Lower leg skin (tissue), 3 donors: ENCODE data around the gene ZHX3.

Source experiments
- POLR2A ChIP-seq, 2 donors: fragments of 450-650 bp; IDR thresholded peaks; one replicate each; pipeline ENCODE4 v1.6.1; 2016 to 2017; ENCODE audit warnings: antibody characterized with exemption in 2 of 2, mild to moderate bottlenecking in 1 of 2, moderate library complexity in 1 of 2
- TF ChIP-seq, protein P1 (sequence below), 3 donors: fragments of 450-650 bp; IDR thresholded peaks; one replicate each; pipeline ENCODE4 v1.5.1; 2016; ENCODE audit warnings: antibody characterized with exemption in 3 of 3, mild to moderate bottlenecking in 3 of 3, moderate library complexity in 2 of 3

DNA sequence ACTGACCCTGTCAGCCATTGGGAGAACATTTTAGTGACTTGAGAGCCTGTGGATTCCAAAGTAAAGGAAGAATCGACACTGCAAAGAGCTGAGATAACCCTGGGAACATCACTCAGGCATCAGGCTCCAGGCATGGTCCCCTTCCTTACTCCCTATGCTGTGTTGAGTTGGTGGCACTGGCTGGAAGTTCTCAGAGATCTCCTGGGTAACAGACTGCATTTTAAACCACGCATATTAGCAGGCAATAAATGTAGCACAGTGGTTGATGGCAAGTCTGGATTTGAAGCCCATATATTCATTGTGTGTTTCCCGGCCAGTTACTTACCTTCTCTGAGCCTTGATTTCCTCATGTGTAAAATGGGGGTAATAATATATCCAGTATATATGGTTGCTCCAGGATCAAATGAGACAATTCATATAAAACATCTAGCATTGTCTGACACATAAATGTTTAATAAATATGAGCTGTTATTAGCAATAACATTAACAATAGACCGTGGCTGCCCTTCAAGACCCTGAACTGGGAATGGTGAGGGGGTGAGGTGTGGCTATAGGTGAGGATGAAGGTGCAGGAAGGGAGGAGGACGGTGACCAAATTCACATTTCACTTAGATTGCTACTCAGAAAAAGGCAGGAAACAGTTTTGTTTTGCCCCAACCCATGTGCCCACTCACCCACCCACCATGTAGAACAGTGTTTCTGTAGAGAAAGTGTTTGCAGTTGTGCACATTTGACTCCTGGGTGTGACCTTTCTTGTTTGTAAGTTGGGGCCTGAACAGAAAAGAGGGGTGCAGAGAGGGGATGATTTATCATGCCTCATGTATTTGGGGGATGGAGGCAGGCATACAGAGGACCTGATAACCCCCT is 178.1 kb downstream of the ZHX3 start:
- TF ChIP-seq, protein P1, sequence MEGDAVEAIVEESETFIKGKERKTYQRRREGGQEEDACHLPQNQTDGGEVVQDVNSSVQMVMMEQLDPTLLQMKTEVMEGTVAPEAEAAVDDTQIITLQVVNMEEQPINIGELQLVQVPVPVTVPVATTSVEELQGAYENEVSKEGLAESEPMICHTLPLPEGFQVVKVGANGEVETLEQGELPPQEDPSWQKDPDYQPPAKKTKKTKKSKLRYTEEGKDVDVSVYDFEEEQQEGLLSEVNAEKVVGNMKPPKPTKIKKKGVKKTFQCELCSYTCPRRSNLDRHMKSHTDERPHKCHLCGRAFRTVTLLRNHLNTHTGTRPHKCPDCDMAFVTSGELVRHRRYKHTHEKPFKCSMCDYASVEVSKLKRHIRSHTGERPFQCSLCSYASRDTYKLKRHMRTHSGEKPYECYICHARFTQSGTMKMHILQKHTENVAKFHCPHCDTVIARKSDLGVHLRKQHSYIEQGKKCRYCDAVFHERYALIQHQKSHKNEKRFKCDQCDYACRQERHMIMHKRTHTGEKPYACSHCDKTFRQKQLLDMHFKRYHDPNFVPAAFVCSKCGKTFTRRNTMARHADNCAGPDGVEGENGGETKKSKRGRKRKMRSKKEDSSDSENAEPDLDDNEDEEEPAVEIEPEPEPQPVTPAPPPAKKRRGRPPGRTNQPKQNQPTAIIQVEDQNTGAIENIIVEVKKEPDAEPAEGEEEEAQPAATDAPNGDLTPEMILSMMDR (IDR thresholded peaks at IDR 0.05): no peak
- no peak for TF ChIP-seq POLR2A (IDR thresholded peaks at IDR 0.05)
